Hepatocyte (in vitro differentiated cells): ENCODE data around the gene CLINT1. TPM values are rescaled to one million over a fixed set of nuclear protein-coding genes. Genes with fewer than 3 reads are reported as not detected.
A peak's percentile ranks its signal among the peaks of the same experiment; 100 is the strongest.

Experiments
- DNase-seq: peaks from one replicate; pipeline ENCODE4 v3.0.0-alpha.2; 2016; ENCODE audit warnings: low spot score
- H2AFZ ChIP-seq: fragments of 200-600 bp; sonication (generic); 2 replicates; pipeline ENCODE4 v1.6.0; 2016; ENCODE audit warnings: antibody characterized with exemption, mild to moderate bottlenecking
- H3K27ac ChIP-seq: fragments of 200-600 bp; sonication (generic); 2 replicates; pipeline ENCODE4 v1.5.1; 2016; ENCODE audit warnings: mild to moderate bottlenecking
- H3K27me3 ChIP-seq: fragments of 200-600 bp; sonication (generic); 2 replicates; pipeline ENCODE4 v1.6.1; 2016
- H3K36me3 ChIP-seq: fragments of 200-600 bp; sonication (generic); replicated peaks from 2 replicates; pipeline ENCODE4 v1.5.1; 2016; ENCODE audit warnings: low read depth; ENCODE audit not compliant: insufficient read depth
- H3K4me1 ChIP-seq: fragments of 200-600 bp; sonication (generic); 2 replicates; pipeline ENCODE4 v1.5.1; 2016; ENCODE audit warnings: mild to moderate bottlenecking, moderate library complexity; ENCODE audit not compliant: insufficient read depth
- H3K4me2 ChIP-seq: fragments of 200-600 bp; sonication (generic); 2 replicates; pipeline ENCODE4 v1.6.0; 2016
- H3K4me3 ChIP-seq: fragments of 200-600 bp; sonication (generic); 2 replicates; pipeline ENCODE4 v1.5.1; 2016; ENCODE audit warnings: mild to moderate bottlenecking
- H3K79me2 ChIP-seq: fragments of 200-600 bp; sonication (generic); 2 replicates; pipeline ENCODE4 v1.6.0; 2017; ENCODE audit warnings: mild to moderate bottlenecking
- H3K9me2 ChIP-seq: fragments of 200-600 bp; sonication (generic); replicated peaks from 2 replicates; pipeline ENCODE4 v1.6.0; 2017; ENCODE audit warnings: mild to moderate bottlenecking; ENCODE audit not compliant: insufficient read depth
- H3K9me3 ChIP-seq: fragments of 200-600 bp; sonication (generic); 2 replicates; pipeline ENCODE4 v1.5.1; 2016; ENCODE audit warnings: low read depth, mild to moderate bottlenecking
- H4K20me1 ChIP-seq: fragments of 200-600 bp; sonication (generic); 2 replicates; pipeline ENCODE4 v1.6.0; 2016; ENCODE audit warnings: mild to moderate bottlenecking; ENCODE audit not compliant: insufficient read depth, poor library complexity, severe bottlenecking
- EZH2 ChIP-seq: fragments of 200-600 bp; sonication (generic); IDR thresholded peaks from 2 replicates; pipeline ENCODE4 v1.6.1; 2016; ENCODE audit warnings: antibody characterized with exemption, mild to moderate bottlenecking, borderline replicate concordance
- EZH2phosphoT487 ChIP-seq: fragments of 200-600 bp; sonication (generic); IDR thresholded peaks from one replicate; pipeline ENCODE4 v1.6.1; 2018; ENCODE audit warnings: antibody characterized with exemption, mild to moderate bottlenecking, low read depth, moderate library complexity; ENCODE audit not compliant: unreplicated experiment, severe bottlenecking
- WGBS: methylation state at CpG from one replicate; pipeline ENCODE4 v1.1.6; 2016; ENCODE audit warnings: low lambda C conversion rate; ENCODE audit errors: missing lambda C conversion rate; 5-methylcytosine and 5-hydroxymethylcytosine counted together
- polyA plus RNA-seq: library from polyadenylated mRNA; unstranded; fragments of >200 nt; fragmentation: Nextera tagmentation; extraction: Ambion mirVana; gene quantifications from 2 replicates; pipeline ENCODE4 v1.2.1, GENCODE V29; 2016
- total RNA-seq: library from RNA; depleted of rRNA; stranded (reverse); fragments of >200 nt; gene quantifications from 2 replicates; pipeline ENCODE4 v1.2.3, GENCODE V29; 2014
- TF ChIP-seq, protein P1 (sequence below): fragments of 200-600 bp; sonication (generic); IDR thresholded peaks from 2 replicates; pipeline ENCODE4 v1.5.1; 2016; ENCODE audit warnings: antibody characterized with exemption, mild to moderate bottlenecking; ENCODE audit not compliant: poor library complexity

The CLINT1 gene
- total and polyA plus RNA-seq, 2 experiments from 2014 or later, result 78.0 to 129 TPM

DNA sequence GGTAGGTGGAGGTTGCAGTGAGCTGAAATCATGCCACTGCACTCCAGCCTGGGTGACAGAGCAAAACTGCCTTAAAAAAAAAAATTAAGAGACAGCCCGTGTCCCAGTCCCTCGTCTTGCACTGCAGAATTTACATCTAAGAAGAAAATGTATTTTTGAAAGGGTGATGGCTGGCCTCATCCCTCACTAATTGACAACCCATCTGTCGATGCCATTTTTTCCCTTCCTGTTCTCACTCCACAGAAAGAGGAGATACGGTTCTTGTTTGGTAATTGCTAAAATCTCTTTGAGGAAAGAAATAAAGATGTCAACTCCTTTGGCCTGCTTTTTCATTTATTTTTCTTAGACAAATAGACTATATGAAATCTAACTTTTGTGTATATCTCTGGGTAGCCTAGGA is 117.8 kb downstream of the CLINT1 start:
- Histone ChIP-seq H3K9me3 (no peaks in the 10 kb centered on the region), H3K27ac (no peak overlapping the region), H2AFZ (no peak overlapping the region), H3K27me3 (no peaks in the 10 kb centered on the region), H3K36me3 (no peaks in the 10 kb centered on the region), H3K4me1 (no peaks in the 10 kb centered on the region), H3K9me2 (no peaks in the 10 kb centered on the region), H3K4me2 (no peak overlapping the region), H3K79me2 (peaks cover 4% of the 10 kb centered on the region), H4K20me1 (peaks cover under 1% of the 10 kb centered on the region), H3K4me3 (no peak overlapping the region)
- DNase-seq, result no peak
- TF ChIP-seq, protein P1, sequence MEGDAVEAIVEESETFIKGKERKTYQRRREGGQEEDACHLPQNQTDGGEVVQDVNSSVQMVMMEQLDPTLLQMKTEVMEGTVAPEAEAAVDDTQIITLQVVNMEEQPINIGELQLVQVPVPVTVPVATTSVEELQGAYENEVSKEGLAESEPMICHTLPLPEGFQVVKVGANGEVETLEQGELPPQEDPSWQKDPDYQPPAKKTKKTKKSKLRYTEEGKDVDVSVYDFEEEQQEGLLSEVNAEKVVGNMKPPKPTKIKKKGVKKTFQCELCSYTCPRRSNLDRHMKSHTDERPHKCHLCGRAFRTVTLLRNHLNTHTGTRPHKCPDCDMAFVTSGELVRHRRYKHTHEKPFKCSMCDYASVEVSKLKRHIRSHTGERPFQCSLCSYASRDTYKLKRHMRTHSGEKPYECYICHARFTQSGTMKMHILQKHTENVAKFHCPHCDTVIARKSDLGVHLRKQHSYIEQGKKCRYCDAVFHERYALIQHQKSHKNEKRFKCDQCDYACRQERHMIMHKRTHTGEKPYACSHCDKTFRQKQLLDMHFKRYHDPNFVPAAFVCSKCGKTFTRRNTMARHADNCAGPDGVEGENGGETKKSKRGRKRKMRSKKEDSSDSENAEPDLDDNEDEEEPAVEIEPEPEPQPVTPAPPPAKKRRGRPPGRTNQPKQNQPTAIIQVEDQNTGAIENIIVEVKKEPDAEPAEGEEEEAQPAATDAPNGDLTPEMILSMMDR, result no peak
- no peak for TF ChIP-seq EZH2phosphoT487
- TF ChIP-seq EZH2, result no peak
- WGBS, result 94% methylated on average over 4 of the region's 4 CpGs

DNA sequence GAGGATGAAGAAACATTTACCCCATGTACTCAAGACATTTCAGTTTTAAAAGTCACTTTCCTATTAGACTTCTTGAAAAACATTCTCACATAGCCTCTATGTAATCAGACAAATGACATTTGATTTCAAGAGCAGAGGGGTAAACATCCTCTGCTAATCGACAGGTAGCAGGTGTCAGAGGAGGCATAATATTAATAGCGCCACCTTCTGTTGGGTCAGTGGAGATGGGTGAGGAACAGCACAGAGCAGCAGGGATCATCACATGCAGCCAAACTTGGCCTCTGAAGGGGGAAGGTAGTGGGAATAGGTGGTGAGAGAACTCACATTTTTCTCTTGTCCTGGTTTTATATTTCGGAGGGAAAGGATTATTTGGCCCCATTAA is 118.7 kb downstream of the CLINT1 start:
- peaks cover 4% of the 10 kb centered on the region for H3K79me2 ChIP-seq
- no peak overlapping the region for H3K27ac ChIP-seq
- WGBS, result 57% methylated on average over 3 of the region's 3 CpGs
- H2AFZ ChIP-seq, result no peak overlapping the region
- no peaks in the 10 kb centered on the region for H3K27me3 ChIP-seq
- peak; percentile 23 for DNase-seq
- H3K9me3 ChIP-seq, result no peaks in the 10 kb centered on the region
- H3K9me2 ChIP-seq, result no peaks in the 10 kb centered on the region
- H3K4me1 ChIP-seq, result no peaks in the 10 kb centered on the region
- no peak overlapping the region for H3K4me3 ChIP-seq
- H3K4me2 ChIP-seq, result no peak overlapping the region
- no peaks in the 10 kb centered on the region for H4K20me1 ChIP-seq
- TF ChIP-seq, protein P1, result peak; percentile 38
- TF ChIP-seq EZH2phosphoT487 (no peak), EZH2 (no peak)
- H3K36me3 ChIP-seq, result no peaks in the 10 kb centered on the region

DNA sequence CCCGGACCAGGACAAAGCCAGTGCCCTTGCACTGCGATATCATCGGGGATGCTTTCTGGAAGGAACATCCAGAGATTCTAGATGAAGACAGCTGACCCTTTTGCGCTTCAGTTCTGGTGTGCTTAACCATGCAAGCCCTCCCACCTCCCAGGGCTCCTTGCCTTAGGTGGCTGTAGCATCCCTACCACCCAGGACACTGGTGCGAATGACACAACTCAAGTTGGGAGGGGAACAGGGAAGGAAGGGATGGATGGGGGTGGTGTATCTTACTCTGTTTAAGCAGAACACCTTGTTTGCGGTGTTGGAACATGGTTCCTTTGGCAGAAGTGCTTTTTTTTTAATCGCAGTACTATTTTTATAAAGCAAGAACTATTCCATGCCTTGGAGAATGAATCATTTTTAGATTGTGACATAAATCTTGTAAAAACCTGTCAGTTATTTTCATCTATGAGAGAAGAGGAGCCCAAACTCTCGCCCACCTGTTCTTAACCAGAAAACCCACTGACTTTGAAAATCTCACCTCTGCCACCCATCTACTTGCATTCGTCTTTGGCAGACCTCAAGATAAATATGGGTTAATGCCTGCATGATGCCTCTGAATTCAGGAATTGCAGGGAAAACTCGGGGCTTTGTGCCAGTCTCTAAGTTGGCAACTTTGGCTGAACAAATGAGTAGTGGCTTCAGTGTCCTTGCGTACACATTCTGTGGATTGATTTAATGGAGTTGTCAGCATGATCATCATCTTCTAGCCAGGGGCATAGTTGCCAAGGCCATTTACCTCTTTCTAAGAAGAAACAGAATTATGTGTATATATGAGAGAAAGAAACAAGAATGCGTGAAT is 119.3 kb downstream of the CLINT1 start:
- H2AFZ ChIP-seq, result no peak overlapping the region
- TF ChIP-seq EZH2 (no peak), EZH2phosphoT487 (no peak)
- TF ChIP-seq, protein P1, result no peak
- no peaks in the 10 kb centered on the region for H4K20me1 ChIP-seq
- 91% methylated on average over 12 of the region's 12 CpGs for WGBS
- no peaks in the 10 kb centered on the region for H3K9me3 ChIP-seq
- no peaks in the 10 kb centered on the region for H3K36me3 ChIP-seq
- no peak overlapping the region for H3K4me2 ChIP-seq
- no peaks in the 10 kb centered on the region for H3K27me3 ChIP-seq
- H3K79me2 ChIP-seq, result peaks cover 4% of the 10 kb centered on the region
- no peak overlapping the region for H3K27ac ChIP-seq
- no peak for DNase-seq
- H3K4me1 ChIP-seq, result no peaks in the 10 kb centered on the region
- no peaks in the 10 kb centered on the region for H3K9me2 ChIP-seq
- no peak overlapping the region for H3K4me3 ChIP-seq
